GM19328 (cell line): ENCODE results near the gene TTC28.
"Not testable (repeated sequence)": the region's sequence is repeated elsewhere in the genome, so short reads cannot be mapped to it uniquely, and the experiment has no call there.

ENCODE experiments used
- ATAC-seq: cut with Tn5 transposase; IDR thresholded peaks from one replicate; pipeline ENCODE4 v1.9.1; 2021; ENCODE audit warnings: mild to moderate bottlenecking, moderate library complexity; ENCODE audit not compliant: unreplicated experiment

The TTC28 gene

DNA sequence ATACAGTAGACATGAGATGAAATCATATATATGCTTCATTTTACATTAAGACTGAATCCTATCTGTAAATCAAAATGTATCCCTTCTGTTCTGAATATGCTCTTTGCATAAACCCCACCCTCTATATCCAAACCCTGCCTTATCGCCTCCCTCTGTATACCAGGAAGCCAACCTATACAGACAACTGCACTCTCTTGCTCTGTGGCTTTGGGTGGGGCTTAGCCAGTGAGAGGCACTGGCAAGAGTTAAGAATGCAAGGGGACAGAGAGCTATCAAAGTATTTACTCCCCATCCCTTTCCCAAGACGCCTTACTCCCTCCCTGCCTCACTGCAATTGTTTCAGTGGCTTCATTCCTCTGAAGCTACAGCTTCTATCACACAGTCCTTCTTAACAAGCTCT, 309.8 kb downstream of the TTC28 start:
- ATAC-seq, result no peak

DNA sequence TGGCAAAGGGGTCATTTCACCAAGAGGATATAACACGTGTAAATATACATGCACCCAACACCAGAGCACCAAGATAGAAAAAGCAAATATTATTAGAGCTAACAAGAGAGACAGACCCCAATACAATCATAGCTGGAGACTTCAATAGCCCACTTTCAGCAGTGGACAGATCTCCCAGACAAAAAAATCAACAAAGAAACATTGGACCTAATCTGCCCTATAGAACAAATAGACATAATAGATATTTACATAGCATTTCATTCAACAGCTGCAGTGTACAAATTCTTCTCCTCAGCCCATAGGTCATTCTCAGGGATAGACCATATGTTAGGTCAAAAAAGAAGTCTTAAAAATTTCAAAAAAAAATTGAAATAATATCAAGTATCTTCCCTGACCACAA, 312.8 kb downstream of the TTC28 start:
- no peak for ATAC-seq

DNA sequence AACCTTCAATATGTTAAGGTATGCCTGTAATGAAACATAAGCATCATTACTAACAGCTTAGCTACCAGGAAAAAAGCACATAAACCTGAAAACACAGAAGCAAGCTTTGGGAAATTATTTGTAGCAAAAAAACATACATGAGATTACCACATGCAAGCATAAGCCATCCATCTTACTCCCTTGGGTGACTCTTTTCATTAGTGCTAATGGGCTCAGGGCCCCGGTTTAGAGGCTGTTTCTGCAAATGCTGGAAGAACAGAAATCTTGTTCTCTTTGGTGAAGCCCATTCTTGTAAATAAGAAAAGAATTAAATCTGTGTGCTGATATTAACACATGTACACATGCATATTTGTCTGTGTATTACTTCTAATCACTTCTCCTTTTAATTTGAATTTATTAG, 314.3 kb downstream of the TTC28 start:
- no peak for ATAC-seq

GRCh38 chr22:28364105-28364504, 315.5 kb downstream of the TTC28 start:
- not testable (repeated sequence) for ATAC-seq

- no peak for ATAC-seq
Observed at GRCh38 chr22:28360939-28361338, 318.7 kb downstream of the TTC28 start.

DNA sequence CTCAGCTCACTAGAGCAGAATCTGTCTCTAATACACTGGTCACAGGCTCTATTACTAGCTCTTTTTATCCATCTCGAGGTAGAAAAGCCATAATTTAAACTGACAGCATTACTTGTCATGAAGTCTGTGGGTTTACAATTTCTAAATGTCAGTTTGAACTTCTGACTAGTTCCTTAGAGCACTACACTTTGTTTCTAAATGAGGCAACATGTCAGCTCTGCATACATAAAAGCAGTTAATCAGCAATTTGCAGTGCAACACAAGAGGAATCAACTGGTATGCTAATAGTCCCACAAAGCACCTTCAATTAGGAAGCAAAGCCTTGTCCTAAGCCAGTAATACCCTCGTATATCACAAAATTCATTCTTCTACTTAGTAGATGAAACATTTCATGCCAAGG, 321.3 kb downstream of the TTC28 start:
- no peak for ATAC-seq

DNA sequence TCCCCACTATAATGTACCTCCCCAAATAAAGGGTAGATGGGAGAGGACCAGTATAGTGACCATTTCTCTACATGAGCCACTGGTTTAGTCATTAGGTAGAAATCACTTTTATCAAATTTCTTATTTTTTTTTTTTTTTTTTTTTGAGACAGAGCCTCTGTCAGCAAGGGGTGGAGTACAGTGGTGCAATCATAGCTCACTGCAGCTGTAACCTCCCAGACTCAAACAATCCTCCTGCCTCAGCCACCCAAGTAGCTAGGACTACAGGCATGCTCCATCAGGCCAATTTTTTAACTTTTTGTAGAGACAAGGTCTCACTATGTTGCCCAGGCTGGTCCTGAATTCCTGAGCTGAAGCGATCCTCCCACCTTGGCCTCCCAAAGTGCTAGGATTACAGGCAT, 322.4 kb downstream of the TTC28 start:
- no peak for ATAC-seq

GRCh38 chr22:28351476-28351875, 328.2 kb downstream of the TTC28 start:
- no peak for ATAC-seq

DNA sequence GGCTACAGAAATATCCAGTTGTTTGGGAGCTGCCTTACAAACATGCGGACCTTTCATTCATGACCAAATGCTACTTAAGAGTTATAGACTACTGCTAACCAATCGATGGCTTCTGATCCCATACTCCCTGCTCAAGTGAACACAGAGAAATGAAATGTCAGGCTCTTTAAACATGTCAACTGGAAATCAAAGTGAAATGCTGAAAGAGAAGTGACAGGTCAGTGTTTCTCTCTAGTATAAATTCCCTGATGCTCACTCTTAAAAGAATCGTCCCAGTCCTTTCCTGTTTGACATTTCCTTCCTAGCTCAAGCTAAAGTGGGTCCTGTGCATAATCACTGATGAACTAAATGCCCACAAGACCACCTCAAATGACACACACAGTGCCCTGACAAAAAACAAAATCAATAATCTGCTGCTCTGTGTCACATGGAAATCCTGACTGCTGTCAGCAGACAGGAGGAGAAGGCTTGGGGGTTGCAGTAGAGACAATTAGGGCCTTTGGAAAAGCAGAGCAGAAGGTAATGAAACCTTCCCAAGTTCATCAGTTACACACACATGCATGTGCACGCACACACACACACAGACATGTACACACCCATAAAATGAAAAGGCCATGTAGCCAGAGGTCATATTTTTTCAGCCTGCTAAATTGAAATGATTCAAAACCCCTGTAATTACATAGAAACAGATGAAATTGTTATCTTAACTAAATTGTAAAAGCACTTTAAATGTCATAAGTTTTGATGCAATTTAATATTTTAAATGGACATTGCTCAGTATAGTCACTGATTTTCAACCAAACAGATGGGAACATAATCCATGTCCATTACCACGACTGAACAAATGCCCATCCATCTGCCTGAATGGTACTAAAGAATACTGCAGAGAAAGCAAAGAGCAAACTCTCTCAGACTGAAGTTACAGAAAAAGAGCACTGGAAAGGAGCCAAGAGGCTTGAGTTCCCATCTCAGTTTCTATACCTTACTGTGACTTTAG, 330.7 kb downstream of the TTC28 start:
- no peak for ATAC-seq

DNA sequence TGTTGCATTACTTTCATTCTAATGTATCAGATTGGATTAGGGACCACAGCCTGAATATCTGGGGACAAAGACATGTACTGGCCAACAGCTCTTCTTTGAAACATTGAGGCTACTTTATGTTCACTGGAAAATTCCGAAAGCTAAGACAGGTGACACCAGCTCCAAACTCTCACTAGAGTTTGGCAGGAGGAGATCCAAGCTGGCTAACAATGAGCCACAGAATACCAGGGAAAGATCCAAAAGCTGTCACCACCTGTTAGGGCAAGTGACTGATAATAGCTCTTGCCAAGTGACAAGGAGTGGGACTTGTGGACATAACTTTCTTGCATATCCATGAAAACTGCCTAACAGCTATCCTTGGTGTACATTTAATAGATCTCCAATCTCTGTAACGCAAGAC, 333.3 kb downstream of the TTC28 start:
- ATAC-seq, result no peak

- ATAC-seq, result no peak
Observed at GRCh38 chr22:28344918-28345703, 334.5 kb downstream of the TTC28 start.

DNA sequence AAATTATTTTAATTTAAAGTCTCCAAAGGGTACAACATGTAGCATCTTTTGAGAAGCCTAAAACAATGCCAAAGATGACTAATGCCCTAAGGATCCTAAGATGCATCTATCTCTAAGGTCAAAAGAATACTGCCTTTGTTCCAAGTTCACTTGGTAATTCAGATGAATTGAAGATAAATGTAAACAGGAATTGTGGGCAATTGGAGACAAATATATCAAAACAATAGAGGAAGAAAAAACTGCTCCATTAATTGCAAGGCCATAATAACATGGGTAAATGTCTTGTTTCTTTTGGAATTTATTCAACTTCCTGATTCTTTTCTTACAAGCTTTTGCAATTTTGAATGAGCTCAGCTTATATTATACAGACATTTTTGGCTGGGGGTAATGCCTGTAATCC, 338.6 kb downstream of the TTC28 start:
- no peak for ATAC-seq

DNA sequence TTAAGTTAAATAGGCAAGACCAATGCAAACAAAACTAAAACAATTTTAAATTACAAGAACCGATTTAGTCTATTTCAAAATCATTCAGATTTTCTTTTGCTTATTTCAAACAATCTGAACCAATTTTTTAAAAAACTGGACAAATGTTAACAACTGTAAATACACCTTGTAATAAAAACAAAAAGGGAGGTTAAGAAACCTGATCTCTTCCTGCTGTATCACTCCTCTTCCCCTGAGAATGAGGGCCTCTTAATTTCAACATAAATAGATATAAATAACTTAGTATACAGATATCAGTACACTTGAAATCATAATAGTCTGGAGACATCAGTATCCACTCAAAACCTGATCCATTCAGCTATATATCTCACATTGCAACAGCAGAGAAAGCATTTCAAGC, 346.6 kb downstream of the TTC28 start:
- ATAC-seq, result no peak

DNA sequence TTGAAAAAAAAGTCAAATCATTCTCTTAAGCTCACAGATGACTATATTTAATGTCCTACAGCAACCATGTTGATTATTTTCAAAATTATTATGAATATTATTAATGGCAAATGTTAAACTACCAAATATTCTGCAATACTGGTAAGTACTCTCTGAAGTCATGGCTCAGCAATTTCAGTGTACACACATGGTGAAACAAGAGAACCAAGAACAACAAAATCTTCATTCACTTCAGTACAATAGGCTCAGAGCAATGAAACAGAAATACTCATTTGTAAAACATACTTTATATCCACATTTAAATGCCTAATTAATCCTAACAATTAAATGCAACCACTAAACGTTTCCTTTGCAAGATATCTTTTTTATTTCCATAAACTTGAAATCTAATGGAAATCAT, 347.2 kb downstream of the TTC28 start:
- no peak for ATAC-seq

DNA sequence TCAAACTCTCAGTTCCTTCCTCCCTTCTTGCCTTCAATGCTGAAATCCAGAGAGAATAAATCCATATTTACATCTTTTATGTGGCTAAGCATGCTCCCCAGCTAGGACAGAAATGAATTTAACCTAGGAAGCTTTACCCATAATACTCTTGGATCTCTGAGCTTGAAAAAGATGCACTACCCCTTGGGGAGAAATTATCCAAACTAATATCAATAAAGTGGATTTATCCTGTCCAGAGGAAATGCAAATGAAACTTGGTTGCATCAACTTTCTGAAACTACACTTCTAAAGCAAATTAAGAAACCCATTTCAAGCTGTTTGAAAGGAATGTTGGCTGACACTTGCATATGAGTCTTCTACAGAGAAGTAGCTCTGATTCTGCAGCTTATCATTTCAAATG, 347.9 kb downstream of the TTC28 start:
- ATAC-seq, result no peak

DNA sequence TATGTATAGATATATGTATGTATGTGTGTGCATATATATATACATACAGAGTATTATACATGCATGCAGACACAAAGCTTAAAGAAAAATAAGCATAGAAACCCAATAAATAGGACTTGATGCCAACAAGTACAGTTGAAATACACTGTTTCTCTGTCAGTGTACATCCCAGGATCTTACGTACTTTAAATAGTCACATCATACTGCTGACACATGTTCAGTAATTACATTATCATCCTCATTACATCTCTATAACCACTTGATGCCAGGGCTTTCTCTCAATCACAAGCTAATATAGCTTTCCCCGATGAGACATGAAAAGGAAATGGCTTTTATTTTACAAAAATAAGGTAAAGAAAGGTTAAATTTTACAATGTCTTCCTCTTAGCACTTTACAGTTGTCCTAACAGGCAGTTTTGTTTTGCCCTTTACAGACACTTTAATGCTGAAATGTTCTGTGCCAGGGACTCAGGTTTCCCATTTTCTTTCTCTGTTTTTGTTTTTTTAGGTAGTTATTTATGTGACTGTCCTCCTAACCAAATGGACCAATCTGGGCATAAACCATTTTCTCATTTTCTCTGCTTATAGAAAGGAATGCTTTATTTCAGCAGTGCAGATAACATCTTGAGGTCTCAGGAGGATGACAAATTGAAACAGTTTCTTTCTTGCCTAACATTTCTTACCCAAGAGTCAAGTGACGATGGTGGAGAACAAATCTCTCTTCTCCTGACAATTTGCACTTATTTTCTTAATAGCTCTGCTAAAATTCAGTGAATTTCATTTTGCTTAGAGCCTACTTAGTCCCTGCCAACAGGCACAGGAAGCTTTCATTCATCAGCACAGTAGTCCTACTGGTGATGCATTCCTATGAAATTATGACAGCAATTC, 350.2 kb downstream of the TTC28 start:
- ATAC-seq, result no peak

- ATAC-seq, result no peak
Observed at GRCh38 chr22:28328756-28329155, 350.9 kb downstream of the TTC28 start.

GRCh38 chr22:28316014-28316413, 363.6 kb downstream of the TTC28 start:
- ATAC-seq, result no peak

DNA sequence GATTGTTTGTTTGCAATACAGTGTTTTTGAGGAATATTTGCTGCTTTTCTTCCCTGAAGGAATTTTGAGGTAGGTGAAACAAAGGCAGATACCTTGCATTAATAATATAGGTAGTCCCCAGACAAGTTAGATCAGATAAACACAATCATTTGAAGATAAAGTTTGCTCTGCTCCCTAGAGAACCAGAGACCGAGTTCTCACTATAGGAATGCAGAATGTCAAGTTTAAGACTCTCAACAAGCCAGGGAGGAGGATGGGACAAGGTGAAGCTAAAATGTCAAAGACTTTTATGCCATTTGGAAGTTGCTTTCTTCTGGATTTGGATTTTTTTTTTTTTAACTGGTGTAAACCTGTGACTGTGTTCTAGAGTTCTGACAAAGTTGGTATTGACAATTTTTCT, 364.7 kb downstream of the TTC28 start:
- ATAC-seq, result no peak

GRCh38 chr22:28310299-28310698, 369.3 kb downstream of the TTC28 start:
- ATAC-seq, result no peak

- ATAC-seq, result no peak
Observed at GRCh38 chr22:28299753-28300152, 379.9 kb downstream of the TTC28 start.
